Activated naive CD4-positive, alpha-beta T cell treated with anti-CD3 and anti-CD28 coated beads, Interleukin-2, amount 10 ng/mL, durations not matched to agents 7 days and 5 days (primary cell): ENCODE results near the gene NUDT22.

Source experiments
- CTCF ChIA-PET: fragments of 350-600 bp; sonication (Branson Sonifier 250); formaldehyde crosslinking; loops from one replicate; lab custom pipeline; 2021; ENCODE audit warnings: antibody characterized with exemption; lab: Charles Lee
- DNase-seq: peaks from one replicate; pipeline ENCODE4 v3.0.0-alpha.2; 2020
- H3K27ac Mint-ChIP-seq: one replicate; pipeline ENCODE4 v1.8.0; 2021; ENCODE audit warnings: mild to moderate bottlenecking, moderate library complexity, mixed read lengths
- H3K27me3 Mint-ChIP-seq: one replicate; pipeline ENCODE4 v1.8.0; 2021; ENCODE audit warnings: mild to moderate bottlenecking, mixed read lengths
- H3K36me3 Mint-ChIP-seq: one replicate; pipeline ENCODE4 v1.8.0; 2021; ENCODE audit warnings: mixed read lengths
- H3K4me1 Mint-ChIP-seq: one replicate; pipeline ENCODE4 v1.8.0; 2021; ENCODE audit warnings: mixed read lengths
- H3K4me3 Mint-ChIP-seq: one replicate; pipeline ENCODE4 v1.8.0; 2021; ENCODE audit warnings: mild to moderate bottlenecking, moderate library complexity, mixed read lengths
- H3K9me3 Mint-ChIP-seq: one replicate; pipeline ENCODE4 v1.8.0; 2021; ENCODE audit warnings: mixed read lengths

The NUDT22 gene

GRCh38 chr11:64196626-64197025 lies 29.4 kb upstream of the NUDT22 start:
- Mint-ChIP-seq H3K27me3 (no peaks in the 10 kb centered on the region), H3K36me3 (peaks cover 65% of the 10 kb centered on the region), H3K9me3 (no peaks in the 10 kb centered on the region), H3K4me3 (no peak overlapping the region), H3K27ac (no peak overlapping the region), H3K4me1 (peaks cover 15% of the 10 kb centered on the region)
- CTCF ChIA-PET = interaction anchor here (1.1 to 2.8 kb wide), 3 partner anchors 8 to 196 kb away, joined by 3 to 17 read pairs (median 7); partner anchors contain the start of gene FERMT3
- DNase-seq = no peak

DNA sequence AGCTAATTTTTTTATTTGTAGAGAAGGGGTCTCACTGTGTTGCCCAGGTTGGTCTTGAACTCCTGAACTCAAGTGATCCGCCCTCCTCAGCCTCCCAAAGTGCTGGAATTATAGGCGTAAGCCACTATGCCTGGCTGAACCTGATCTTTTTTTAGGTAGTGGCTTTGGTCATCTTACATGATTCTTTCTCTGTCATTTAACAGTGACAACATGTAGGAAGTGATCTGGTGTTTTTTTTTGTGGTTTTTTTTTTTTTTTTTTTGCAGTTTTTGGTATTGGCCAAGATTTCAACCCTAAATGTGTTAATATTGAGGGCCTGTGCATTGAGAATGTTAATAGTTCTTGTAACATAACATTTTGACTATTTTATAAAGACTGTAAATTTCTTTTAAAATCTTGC lies 27.6 kb upstream of the NUDT22 start:
- CTCF ChIA-PET = interaction anchor here (0.9 kb wide), 1 partner anchor 119 kb away, joined by 4 read pairs; the partner anchor contains the start of genes PRDX5 and TRMT112
- no peak overlapping the region for H3K27ac Mint-ChIP-seq
- no peaks in the 10 kb centered on the region for H3K27me3 Mint-ChIP-seq

DNA sequence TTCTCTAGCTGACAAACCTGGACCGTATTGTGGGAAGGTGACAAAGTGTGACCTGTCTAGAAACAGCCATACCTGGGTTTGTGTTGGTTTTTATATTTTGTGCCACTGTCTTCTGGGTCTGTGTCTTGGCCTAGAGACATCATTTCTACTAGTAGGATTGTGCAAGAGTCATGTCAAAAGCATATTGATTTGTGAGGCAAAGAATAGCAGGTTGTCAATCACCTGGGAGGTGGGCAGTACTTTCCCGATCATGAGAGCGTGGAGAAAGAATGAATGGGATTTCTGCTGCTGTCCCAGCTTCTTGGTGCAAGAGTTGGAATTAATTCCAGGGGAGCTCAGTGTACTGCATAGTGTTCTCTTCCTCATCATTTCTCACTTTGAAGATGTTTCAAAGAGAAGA lies 24.5 kb upstream of the NUDT22 start:
- Mint-ChIP-seq H3K27me3 (no peaks in the 10 kb centered on the region), H3K4me1 (peaks cover 33% of the 10 kb centered on the region), H3K27ac (no peak overlapping the region), H3K9me3 (no peaks in the 10 kb centered on the region), H3K4me3 (no peak overlapping the region), H3K36me3 (peaks cover 60% of the 10 kb centered on the region)
- CTCF ChIA-PET = interaction anchor here (7.4 kb wide), 1 partner anchor 102 kb away, joined by 131 read pairs; the partner anchor contains the start of genes CATSPERZ and ESRRA
- no peak for DNase-seq

More for the DNA sequence above, 27.6 kb upstream of the NUDT22 start:
- no peaks in the 10 kb centered on the region for H3K9me3 Mint-ChIP-seq
- peaks cover 8% of the 10 kb centered on the region for H3K4me1 Mint-ChIP-seq
- H3K36me3 Mint-ChIP-seq = peaks cover 67% of the 10 kb centered on the region
- DNase-seq = no peak
- no peak overlapping the region for H3K4me3 Mint-ChIP-seq

DNA sequence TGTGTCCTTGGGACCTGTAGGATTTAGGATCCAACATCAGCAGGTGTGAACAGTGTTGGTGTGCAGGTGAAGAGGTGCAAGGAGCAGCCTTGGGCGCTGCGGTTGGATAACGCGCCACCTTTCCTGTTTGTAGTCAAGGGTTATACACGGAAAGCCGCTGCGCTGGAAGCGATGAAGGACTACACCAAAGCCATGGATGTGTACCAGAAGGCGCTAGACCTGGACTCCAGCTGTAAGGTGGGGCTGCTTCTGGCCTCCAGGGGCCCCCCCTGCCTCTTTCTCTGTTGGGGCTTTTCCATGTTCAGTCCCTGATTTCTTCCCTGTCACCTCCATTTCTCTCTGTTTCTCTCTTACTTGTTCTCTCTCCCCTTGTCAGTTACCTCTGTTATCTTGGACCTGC lies 23.1 kb upstream of the NUDT22 start:
- H3K27ac Mint-ChIP-seq = no peak overlapping the region
- no peaks in the 10 kb centered on the region for H3K9me3 Mint-ChIP-seq
- peaks cover 33% of the 10 kb centered on the region for H3K4me1 Mint-ChIP-seq
- H3K27me3 Mint-ChIP-seq = no peaks in the 10 kb centered on the region
- no peak for DNase-seq
- no peak overlapping the region for H3K4me3 Mint-ChIP-seq
- H3K36me3 Mint-ChIP-seq = peaks cover 59% of the 10 kb centered on the region
- CTCF ChIA-PET = interaction anchor here (2.0 to 7.4 kb wide), 3 partner anchors 100 to 447 kb away, joined by 4 to 131 read pairs (median 8); partner anchors contain the start of genes CATSPERZ and ESRRA

- no peak overlapping the region for H3K4me3 Mint-ChIP-seq
- H3K27me3 Mint-ChIP-seq = no peaks in the 10 kb centered on the region
- H3K4me1 Mint-ChIP-seq = peaks cover 38% of the 10 kb centered on the region
- H3K27ac Mint-ChIP-seq = peak overlapping the region; percentile 76
- no peak for DNase-seq
- H3K36me3 Mint-ChIP-seq = peaks cover 59% of the 10 kb centered on the region
- CTCF ChIA-PET = interaction anchor here (1.1 to 7.4 kb wide), 14 partner anchors 8 to 446 kb away, joined by 3 to 131 read pairs (median 10); partner anchors contain the start of genes BAD, CATSPERZ, ESRRA and GPR137
- no peaks in the 10 kb centered on the region for H3K9me3 Mint-ChIP-seq
These were observed 22.5 kb upstream of the NUDT22 start for GRCh38 chr11:64203421-64204079.

DNA sequence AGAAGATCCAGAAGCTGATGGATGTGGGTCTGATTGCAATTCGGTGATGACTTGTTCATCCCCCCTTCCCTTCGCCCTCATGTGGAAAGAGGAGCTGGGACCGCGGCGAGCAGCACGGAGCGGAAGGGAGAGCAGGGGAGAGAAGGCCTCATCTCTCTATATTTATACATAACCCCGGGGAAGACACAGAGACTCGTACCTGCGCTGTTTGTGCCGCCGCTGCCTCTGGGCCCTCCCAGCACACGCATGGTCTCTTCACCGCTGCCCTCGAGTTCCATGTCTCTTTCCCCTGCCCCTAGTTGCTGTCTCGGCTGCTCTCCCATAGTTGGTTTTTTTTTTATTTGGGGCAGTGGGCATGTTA lies 22.0 kb upstream of the NUDT22 start:
- no peak overlapping the region for H3K4me3 Mint-ChIP-seq
- H3K9me3 Mint-ChIP-seq = no peaks in the 10 kb centered on the region
- H3K36me3 Mint-ChIP-seq = peaks cover 63% of the 10 kb centered on the region
- H3K27me3 Mint-ChIP-seq = no peaks in the 10 kb centered on the region
- H3K4me1 Mint-ChIP-seq = peaks cover 43% of the 10 kb centered on the region
- CTCF ChIA-PET = interaction anchor here (0.7 to 7.4 kb wide), 27 partner anchors 8 to 446 kb away, joined by 3 to 131 read pairs (median 4); partner anchors contain the start of genes BAD, CATSPERZ, DNAJC4 and ESRRA
- H3K27ac Mint-ChIP-seq = peak overlapping the region; percentile 76
- DNase-seq = no peak

- Mint-ChIP-seq H3K27ac (peak overlapping the region; percentile 86), H3K27me3 (no peaks in the 10 kb centered on the region), H3K9me3 (no peaks in the 10 kb centered on the region), H3K36me3 (peaks cover 66% of the 10 kb centered on the region), H3K4me3 (peak overlapping the region; percentile 71), H3K4me1 (peaks cover 48% of the 10 kb centered on the region)
- CTCF ChIA-PET = interaction anchor here (0.7 to 7.4 kb wide), 29 partner anchors 9 to 445 kb away, joined by 3 to 131 read pairs (median 4); partner anchors contain the start of genes BAD, CATSPERZ, DNAJC4 and ESRRA
- DNase-seq = peak; percentile 90
These were observed 21.5 kb upstream of the NUDT22 start for GRCh38 chr11:64204464-64204989.

GRCh38 chr11:64206457-64207255 lies 19.4 kb upstream of the NUDT22 start, which contains the start of gene FERMT3:
FERMT3 (plus strand) TSS chr11:64206721; CDS start chr11:64207365, 644 bp downstream.
- CTCF ChIA-PET = interaction anchor here (0.6 to 7.4 kb wide), 17 partner anchors 11 to 131 kb away, joined by 3 to 131 read pairs (median 9); partner anchors contain the start of genes CATSPERZ, DNAJC4, ESRRA and NUDT22
- Mint-ChIP-seq H3K4me3 (peak within 1 kb of the TSS; percentile 90), H3K4me1 (peaks cover 53% of the 10 kb centered on the region)

GRCh38 chr11:64207256-64208085 lies 18.6 kb upstream of the NUDT22 start:
- Mint-ChIP-seq H3K36me3 (peaks cover 57% of the 10 kb centered on the region), H3K4me1 (peaks cover 58% of the 10 kb centered on the region), H3K27ac (peak overlapping the region; percentile 96), H3K4me3 (peak overlapping the region; percentile 90), H3K9me3 (no peaks in the 10 kb centered on the region), H3K27me3 (no peaks in the 10 kb centered on the region)
- DNase-seq = peak; percentile 89
- CTCF ChIA-PET = interaction anchor here (0.6 to 7.4 kb wide), 12 partner anchors 10 to 131 kb away, joined by 3 to 131 read pairs (median 11); partner anchors contain the start of genes CATSPERZ, ESRRA, FKBP2 and NUDT22

More at GRCh38 chr11:64206457-64207255, 19.4 kb upstream of the NUDT22 start, which contains the start of gene FERMT3:
- Mint-ChIP-seq H3K27me3 (no peaks in the 10 kb centered on the region), H3K9me3 (no peaks in the 10 kb centered on the region), H3K27ac (peak within 1 kb of the TSS; percentile 96), H3K36me3 (peaks cover 58% of the 10 kb centered on the region)
- DNase-seq = peak; percentile 89

DNA sequence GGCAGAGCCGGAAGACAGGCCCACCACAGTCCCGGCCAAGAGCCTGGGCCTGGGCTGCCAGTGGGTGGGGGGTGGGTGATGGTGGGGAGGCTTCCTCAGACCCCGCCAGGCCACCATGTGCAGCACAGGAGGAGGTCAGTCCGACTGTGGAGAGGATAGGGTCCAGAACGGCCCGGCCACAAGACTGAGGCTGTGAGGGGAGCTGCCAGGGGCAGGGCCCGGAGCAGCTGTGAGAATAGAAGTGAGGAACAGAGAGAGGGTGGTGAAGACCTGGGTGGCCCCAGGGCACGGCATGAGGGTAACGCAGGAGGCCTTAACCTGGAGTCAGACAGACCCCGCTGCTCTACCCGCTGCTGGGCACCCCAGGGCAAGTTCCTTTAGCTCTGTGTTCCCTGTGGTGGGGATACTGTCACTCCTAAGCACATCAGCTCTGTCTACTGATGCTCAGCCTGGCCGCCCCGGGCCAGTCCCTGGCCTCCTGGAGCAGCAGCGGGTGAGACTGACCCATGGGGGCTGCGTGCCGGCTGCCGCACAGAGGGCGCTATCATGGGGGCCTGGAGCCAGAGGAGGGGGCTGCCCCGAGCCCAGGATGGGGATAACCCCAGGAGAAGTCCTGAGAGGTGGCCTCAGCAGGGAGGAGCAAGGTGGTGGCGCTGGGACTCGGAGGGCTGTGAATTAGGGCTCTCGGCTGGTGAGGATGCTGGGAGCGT lies 17.8 kb upstream of the NUDT22 start:
- Mint-ChIP-seq H3K9me3 (no peaks in the 10 kb centered on the region), H3K27ac (peak overlapping the region; percentile 96), H3K36me3 (peaks cover 55% of the 10 kb centered on the region), H3K4me3 (peak overlapping the region; percentile 90), H3K4me1 (peaks cover 60% of the 10 kb centered on the region), H3K27me3 (no peaks in the 10 kb centered on the region)
- DNase-seq = no peak
- CTCF ChIA-PET = interaction anchor here (1.1 to 7.4 kb wide), 6 partner anchors 9 to 124 kb away, joined by 3 to 131 read pairs (median 30); partner anchors contain the start of genes CATSPERZ, ESRRA, FKBP2 and NUDT22

DNA sequence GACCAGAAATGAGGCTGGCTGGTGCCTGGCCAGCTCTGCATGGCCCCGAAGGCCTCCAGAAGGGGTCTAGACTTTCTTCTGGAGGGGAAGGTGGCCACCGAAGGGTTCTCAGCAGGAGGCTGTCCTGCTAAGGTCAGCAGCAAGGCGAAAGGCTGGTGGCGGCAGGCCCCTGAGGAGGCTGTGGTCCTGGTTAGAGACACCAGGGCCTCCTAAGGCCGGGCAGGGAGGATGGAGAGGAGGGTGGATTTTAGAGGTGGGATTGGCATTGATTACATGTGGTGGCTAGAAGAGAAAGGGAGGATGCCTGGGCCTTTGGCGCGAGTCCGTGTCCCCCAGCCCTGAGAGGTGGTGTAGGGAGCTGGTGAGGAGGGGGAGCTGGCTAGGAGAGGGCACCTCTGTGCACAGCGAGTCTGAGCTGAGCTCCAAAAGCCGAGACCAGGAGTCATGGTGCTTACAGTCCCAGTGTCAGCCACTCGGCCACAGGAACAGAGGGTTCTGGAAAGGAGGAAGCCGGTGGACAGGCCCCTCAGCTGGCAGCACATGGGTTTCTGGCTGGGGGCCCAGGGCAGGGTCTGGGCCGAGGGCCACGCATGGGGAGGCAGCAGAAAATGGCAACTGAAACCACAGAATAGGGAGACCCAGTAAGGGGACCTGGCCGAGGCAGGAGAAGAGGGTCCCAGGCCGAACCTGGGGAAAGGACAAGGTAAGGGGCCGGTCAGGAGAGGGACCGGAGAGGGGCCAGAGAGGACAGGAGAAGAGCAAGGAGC lies 17.1 kb upstream of the NUDT22 start:
- Mint-ChIP-seq H3K27ac (peak overlapping the region; percentile 96), H3K36me3 (peaks cover 50% of the 10 kb centered on the region)
- CTCF ChIA-PET = interaction anchor here (1.8 to 7.4 kb wide), 5 partner anchors 8 to 94 kb away, joined by 7 to 131 read pairs (median 31); partner anchors contain the start of genes CATSPERZ, ESRRA, NUDT22 and PLCB3

GRCh38 chr11:64209563-64209843 lies 16.6 kb upstream of the NUDT22 start:
- Mint-ChIP-seq H3K36me3 (peaks cover 46% of the 10 kb centered on the region), H3K27me3 (no peaks in the 10 kb centered on the region), H3K9me3 (no peaks in the 10 kb centered on the region), H3K27ac (peak overlapping the region; percentile 96), H3K4me3 (peak overlapping the region; percentile 31), H3K4me1 (peaks cover 50% of the 10 kb centered on the region)
- CTCF ChIA-PET = interaction anchor here (1.8 kb wide), 1 partner anchor 17 kb away, joined by 7 read pairs; the partner anchor contains the start of genes NUDT22 and TRPT1
- no peak for DNase-seq

More for the DNA sequence above, 17.1 kb upstream of the NUDT22 start:
- no peaks in the 10 kb centered on the region for H3K9me3 Mint-ChIP-seq
- DNase-seq = no peak
- peak overlapping the region; percentile 90 for H3K4me3 Mint-ChIP-seq
- H3K27me3 Mint-ChIP-seq = no peaks in the 10 kb centered on the region
- H3K4me1 Mint-ChIP-seq = peaks cover 55% of the 10 kb centered on the region
